ENCODE results near the gene PCOLCE2. TPM values are rescaled to one million over a fixed set of nuclear protein-coding genes. Genes with fewer than 3 reads are reported as not detected.

The PCOLCE2 gene
- total RNA-seq, 1 experiment from 2014 or later, result 4.4 TPM

DNA sequence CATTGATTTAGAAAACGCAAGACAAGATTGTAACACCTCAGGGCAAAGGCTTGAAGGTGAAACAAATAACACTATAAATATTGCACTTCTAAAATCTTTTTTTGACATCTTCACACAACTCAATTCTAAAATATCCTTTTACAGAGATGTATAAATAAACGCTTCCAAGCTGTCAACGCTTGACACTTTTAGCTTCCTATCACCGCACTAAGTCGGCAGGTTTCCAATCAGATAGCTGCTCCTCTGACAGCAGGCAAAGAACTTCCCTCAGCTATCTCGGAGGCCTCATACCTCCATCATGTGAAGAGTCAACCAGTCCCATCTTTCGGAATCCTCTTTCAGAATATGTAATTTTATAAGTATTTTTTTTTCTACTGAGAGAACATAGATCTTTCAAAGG is 71.0 kb downstream of the PCOLCE2 start:
- no peaks in the 10 kb centered on the region for H3K9me3 ChIP-seq (ENCODE audit: control insufficient read depth in 1 of 2, insufficient read depth in 1 of 2, low read depth in 1 of 2, low read length in 2 of 2)
- no peak for DNase-seq (ENCODE audit: low read depth, low spot score)
- no peak overlapping the region for H3K4me3 ChIP-seq (replicated peaks in 1 of 2; ENCODE audit: low read depth in 1 of 2, low read length in 2 of 2)
- no peak overlapping the region for H3K9ac ChIP-seq (ENCODE audit: low read length)
- ATAC-seq, result no peak
- TF ChIP-seq POLR2AphosphoS5 (IDR thresholded peaks at IDR 0.05; ENCODE audit: low read depth, low read length) (no peak), FOSL1 (IDR thresholded peaks at IDR 0.05; ENCODE audit: low read depth) (no peak), RAD21 (IDR thresholded peaks at IDR 0.05; ENCODE audit: low read depth) (no peak), REST (IDR thresholded peaks at IDR 0.05; ENCODE audit: low read depth) (no peak), POLR2A (IDR thresholded peaks at IDR 0.05; ENCODE audit: borderline replicate concordance, extremely low read depth, insufficient read depth, insufficient read length) (no peak)
- TF ChIP-seq, protein P1, sequence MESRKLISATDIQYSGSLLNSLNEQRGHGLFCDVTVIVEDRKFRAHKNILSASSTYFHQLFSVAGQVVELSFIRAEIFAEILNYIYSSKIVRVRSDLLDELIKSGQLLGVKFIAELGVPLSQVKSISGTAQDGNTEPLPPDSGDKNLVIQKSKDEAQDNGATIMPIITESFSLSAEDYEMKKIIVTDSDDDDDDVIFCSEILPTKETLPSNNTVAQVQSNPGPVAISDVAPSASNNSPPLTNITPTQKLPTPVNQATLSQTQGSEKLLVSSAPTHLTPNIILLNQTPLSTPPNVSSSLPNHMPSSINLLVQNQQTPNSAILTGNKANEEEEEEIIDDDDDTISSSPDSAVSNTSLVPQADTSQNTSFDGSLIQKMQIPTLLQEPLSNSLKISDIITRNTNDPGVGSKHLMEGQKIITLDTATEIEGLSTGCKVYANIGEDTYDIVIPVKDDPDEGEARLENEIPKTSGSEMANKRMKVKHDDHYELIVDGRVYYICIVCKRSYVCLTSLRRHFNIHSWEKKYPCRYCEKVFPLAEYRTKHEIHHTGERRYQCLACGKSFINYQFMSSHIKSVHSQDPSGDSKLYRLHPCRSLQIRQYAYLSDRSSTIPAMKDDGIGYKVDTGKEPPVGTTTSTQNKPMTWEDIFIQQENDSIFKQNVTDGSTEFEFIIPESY (IDR thresholded peaks at IDR 0.05; ENCODE audit: extremely low read depth, insufficient replicate concordance, low read length), result no peak
- H3K4me2 ChIP-seq (ENCODE audit: low read length), result no peak overlapping the region
- no peaks in the 10 kb centered on the region for H4K20me1 ChIP-seq (ENCODE audit: insufficient read depth)
- no peaks in the 10 kb centered on the region for H3K36me3 ChIP-seq (ENCODE audit: control insufficient read depth in 1 of 2, insufficient read depth in 2 of 2, low read length in 2 of 2)
- no TSS peak for BruUV-seq (replicated peaks)
- no peaks in the 10 kb centered on the region for H3K27me3 ChIP-seq (ENCODE audit: insufficient read depth, low read length)
- POLR2A ChIA-PET, result no interaction called here
- RAD21 ChIA-PET (ENCODE audit: low non-redundant PET in 1 of 2, low total read pairs in 2 of 2, uncharacterized antibody in 2 of 2, unreplicated experiment in 2 of 2), result no interaction called here
- intact Hi-C loops (cut with micrococcal nuclease), result no loop called here
- H3K79me2 ChIP-seq (ENCODE audit: insufficient read depth, low read length), result no peaks in the 10 kb centered on the region
- no peak overlapping the region for H2AFZ ChIP-seq (ENCODE audit: low read depth, low read length, poor library complexity, severe bottlenecking)
- no peaks in the 10 kb centered on the region for H3K9me2 ChIP-seq (ENCODE audit: insufficient read depth)
- no peaks in the 10 kb centered on the region for H3K4me1 ChIP-seq (ENCODE audit: control insufficient read depth in 1 of 2, insufficient read depth in 2 of 2, low read length in 2 of 2)
- CTCF ChIA-PET, result interaction anchor here (1.2 to 2.5 kb wide), 2 partner anchors 11 to 13 kb away, joined by 3 to 11 read pairs; no protein-coding TSS in a partner anchor
- H3K27ac ChIP-seq (ENCODE audit: low read depth, low read length), result no peak overlapping the region

Measured in HCT116 (cell line).